Peyer's patch (tissue), 4 donors: ENCODE measurements around the gene HOXC6.

Source experiments
- POLR2A ChIP-seq, 2 donors: fragments of 450-650 bp; IDR thresholded peaks; one replicate each; pipeline ENCODE4 v1.5.1; 2017; ENCODE audit warnings: antibody characterized with exemption in 2 of 2, mild to moderate bottlenecking in 2 of 2, moderate library complexity in 2 of 2
- TF ChIP-seq, protein P1 (sequence below), 6 experiments: fragments of 450-650 bp in 4 of 6; fragments of 200-600 bp in 2 of 6; sonication (generic) in 1 of 6; IDR thresholded peaks; one replicate each; pipeline ENCODE4 v1.5.1; 2017 to 2019; ENCODE audit warnings: antibody characterized with exemption in 6 of 6, mild to moderate bottlenecking in 3 of 6, moderate library complexity in 1 of 6

DNA sequence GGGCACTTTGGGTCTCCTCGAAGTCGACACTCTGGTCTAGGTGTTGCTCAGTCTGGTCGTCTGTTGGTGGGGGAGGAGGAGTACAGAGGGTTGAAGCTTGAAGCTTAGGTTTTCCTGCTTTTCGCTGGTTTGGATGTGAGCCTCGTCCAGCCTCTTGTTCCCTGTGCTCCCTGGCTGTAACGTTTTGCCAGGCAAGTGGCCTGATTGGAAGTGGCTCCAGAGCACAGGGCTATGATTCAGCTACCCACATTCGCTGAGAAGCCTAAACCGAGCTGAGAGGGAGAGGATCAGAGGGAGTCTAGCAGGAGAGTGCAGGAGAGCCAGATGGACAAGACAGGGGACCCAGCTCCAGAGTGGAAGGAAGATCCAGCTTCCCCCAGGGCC lies 37.2 kb upstream of the HOXC6 start:
- TF ChIP-seq, protein P1, sequence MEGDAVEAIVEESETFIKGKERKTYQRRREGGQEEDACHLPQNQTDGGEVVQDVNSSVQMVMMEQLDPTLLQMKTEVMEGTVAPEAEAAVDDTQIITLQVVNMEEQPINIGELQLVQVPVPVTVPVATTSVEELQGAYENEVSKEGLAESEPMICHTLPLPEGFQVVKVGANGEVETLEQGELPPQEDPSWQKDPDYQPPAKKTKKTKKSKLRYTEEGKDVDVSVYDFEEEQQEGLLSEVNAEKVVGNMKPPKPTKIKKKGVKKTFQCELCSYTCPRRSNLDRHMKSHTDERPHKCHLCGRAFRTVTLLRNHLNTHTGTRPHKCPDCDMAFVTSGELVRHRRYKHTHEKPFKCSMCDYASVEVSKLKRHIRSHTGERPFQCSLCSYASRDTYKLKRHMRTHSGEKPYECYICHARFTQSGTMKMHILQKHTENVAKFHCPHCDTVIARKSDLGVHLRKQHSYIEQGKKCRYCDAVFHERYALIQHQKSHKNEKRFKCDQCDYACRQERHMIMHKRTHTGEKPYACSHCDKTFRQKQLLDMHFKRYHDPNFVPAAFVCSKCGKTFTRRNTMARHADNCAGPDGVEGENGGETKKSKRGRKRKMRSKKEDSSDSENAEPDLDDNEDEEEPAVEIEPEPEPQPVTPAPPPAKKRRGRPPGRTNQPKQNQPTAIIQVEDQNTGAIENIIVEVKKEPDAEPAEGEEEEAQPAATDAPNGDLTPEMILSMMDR (IDR thresholded peaks at IDR 0.05), result no peak
- TF ChIP-seq POLR2A (IDR thresholded peaks at IDR 0.05), result no peak
